ENCODE measurements around the gene LSM6.

LSM6 gene

GRCh38 chr4:146175541-146176453 is at the start of gene LSM6:
LSM6 (plus strand) TSS chr4:146175718; CDS start chr4:146182922, 7,204 bp downstream.
- peak; percentile 82 to 89 for DNase-seq

GRCh38 chr4:146132445-146132844 is 43.1 kb upstream of the LSM6 start:
- no peak for DNase-seq

- no peak for DNase-seq
These were observed 40.6 kb upstream of the LSM6 start for GRCh38 chr4:146134761-146135445.

GRCh38 chr4:146135941-146136340 is 39.6 kb upstream of the LSM6 start:
- DNase-seq = no peak

GRCh38 chr4:146142768-146143167 is 32.8 kb upstream of the LSM6 start:
- no peak for DNase-seq

- DNase-seq = peak in 1 of 2 donors; percentile 44
These were observed 31.6 kb upstream of the LSM6 start for GRCh38 chr4:146143888-146144287.

- DNase-seq = no peak
These were observed 28.6 kb upstream of the LSM6 start for GRCh38 chr4:146146918-146147317.

GRCh38 chr4:146148021-146148420 is 27.5 kb upstream of the LSM6 start:
- DNase-seq = no peak

GRCh38 chr4:146154057-146154456 is 21.5 kb upstream of the LSM6 start:
- DNase-seq = no peak

- DNase-seq = no peak
These were observed 20.3 kb upstream of the LSM6 start for GRCh38 chr4:146155152-146155724.

GRCh38 chr4:146158036-146158745 is 17.3 kb upstream of the LSM6 start:
- DNase-seq = no peak

- no peak for DNase-seq
These were observed 16.0 kb upstream of the LSM6 start for GRCh38 chr4:146159384-146160058.

GRCh38 chr4:146161243-146161642 is 14.3 kb upstream of the LSM6 start:
- DNase-seq = no peak

GRCh38 chr4:146165221-146165620 is 10.3 kb upstream of the LSM6 start:
- no peak for DNase-seq

GRCh38 chr4:146165840-146166239 is 9.7 kb upstream of the LSM6 start:
- no peak for DNase-seq

GRCh38 chr4:146170149-146170548 is 5.4 kb upstream of the LSM6 start:
- DNase-seq = no peak

- DNase-seq = peak in 1 of 2 donors; percentile 9
These were observed 1.4 kb downstream of the LSM6 start for GRCh38 chr4:146176891-146177290.

GRCh38 chr4:146178126-146178525 is 2.6 kb downstream of the LSM6 start:
- no peak for DNase-seq

- no peak for DNase-seq
These were observed 4.4 kb downstream of the LSM6 start for GRCh38 chr4:146179784-146180370.

GRCh38 chr4:146182443-146182842 is 6.9 kb downstream of the LSM6 start:
- DNase-seq = no peak

- no peak for DNase-seq
These were observed 7.7 kb downstream of the LSM6 start for GRCh38 chr4:146183209-146183608.

- no peak for DNase-seq
These were observed 10.5 kb downstream of the LSM6 start for GRCh38 chr4:146186041-146186440.

Data from CD4-positive, alpha-beta T cell treated with Interferon alpha-2 for 1 hour (primary cell).